ENCODE measurements around the gene SS18L1.

The SS18L1 gene

DNA sequence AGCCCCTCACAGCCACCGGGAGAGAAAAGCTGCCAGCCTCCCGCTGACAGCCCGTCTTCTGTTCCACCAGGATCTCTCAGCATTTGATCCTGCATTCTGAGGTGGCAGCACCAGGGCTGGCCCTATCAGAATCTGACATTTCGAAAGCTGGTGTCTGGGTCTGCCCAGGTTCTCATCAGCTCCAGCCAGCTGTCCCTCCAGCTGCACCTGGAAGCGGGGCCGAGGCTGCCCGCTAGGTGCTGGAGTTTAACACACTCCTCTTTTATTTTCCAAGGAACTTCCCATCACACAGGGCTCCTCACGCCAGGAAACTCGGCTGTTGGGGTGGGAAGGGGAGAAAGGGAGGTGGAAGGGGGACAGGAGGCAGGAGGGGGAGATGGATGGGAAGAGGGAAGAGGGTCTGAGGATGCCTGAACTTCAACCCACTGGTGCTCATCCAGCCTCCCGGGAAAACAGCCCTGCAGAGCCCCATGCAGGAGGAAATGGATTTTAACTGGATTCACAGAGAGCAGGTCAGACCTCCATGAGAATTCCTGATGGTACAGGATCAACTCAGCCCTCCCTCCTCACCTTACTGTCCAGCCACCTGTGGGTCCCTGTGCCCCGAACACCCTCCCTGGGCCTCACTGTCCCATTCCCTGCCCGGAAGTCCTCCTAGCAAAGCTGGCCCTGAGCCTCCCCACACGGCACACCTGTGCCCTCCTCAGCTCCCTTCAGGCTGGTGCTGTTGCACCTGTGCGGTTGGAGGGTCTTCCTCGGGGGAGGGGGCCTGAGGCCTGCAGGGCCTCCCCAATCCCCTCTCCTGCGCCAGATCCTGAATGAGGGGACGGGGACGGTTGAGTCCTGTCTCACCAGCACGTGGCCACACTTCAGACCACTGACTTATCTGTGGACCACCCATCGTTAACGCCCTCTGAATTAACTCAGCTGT is 25.2 kb upstream of the SS18L1 start:
- no peak overlapping the region for H3K27ac ChIP-seq
- DNase-seq, result no peak
- H3K9me3 ChIP-seq, result peaks cover 0 to 4% (median 2%) of the 10 kb centered on the region in 3 donors
- TF ChIP-seq, protein P1, sequence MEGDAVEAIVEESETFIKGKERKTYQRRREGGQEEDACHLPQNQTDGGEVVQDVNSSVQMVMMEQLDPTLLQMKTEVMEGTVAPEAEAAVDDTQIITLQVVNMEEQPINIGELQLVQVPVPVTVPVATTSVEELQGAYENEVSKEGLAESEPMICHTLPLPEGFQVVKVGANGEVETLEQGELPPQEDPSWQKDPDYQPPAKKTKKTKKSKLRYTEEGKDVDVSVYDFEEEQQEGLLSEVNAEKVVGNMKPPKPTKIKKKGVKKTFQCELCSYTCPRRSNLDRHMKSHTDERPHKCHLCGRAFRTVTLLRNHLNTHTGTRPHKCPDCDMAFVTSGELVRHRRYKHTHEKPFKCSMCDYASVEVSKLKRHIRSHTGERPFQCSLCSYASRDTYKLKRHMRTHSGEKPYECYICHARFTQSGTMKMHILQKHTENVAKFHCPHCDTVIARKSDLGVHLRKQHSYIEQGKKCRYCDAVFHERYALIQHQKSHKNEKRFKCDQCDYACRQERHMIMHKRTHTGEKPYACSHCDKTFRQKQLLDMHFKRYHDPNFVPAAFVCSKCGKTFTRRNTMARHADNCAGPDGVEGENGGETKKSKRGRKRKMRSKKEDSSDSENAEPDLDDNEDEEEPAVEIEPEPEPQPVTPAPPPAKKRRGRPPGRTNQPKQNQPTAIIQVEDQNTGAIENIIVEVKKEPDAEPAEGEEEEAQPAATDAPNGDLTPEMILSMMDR (IDR thresholded peaks at IDR 0.05), result no peak
- peaks cover 0 to 27% (median 25%) of the 10 kb centered on the region in 4 donors for H3K4me1 ChIP-seq
- no peak overlapping the region for H3K4me3 ChIP-seq
- H3K27me3 ChIP-seq, result peaks cover 0 to 31% of the 10 kb centered on the region in 2 donors
- intact Hi-C loops (cut with DNase I; ENCODE audit: low total_unique reads), result no loop called here
- H3K36me3 ChIP-seq, result no peaks in the 10 kb centered on the region

DNA sequence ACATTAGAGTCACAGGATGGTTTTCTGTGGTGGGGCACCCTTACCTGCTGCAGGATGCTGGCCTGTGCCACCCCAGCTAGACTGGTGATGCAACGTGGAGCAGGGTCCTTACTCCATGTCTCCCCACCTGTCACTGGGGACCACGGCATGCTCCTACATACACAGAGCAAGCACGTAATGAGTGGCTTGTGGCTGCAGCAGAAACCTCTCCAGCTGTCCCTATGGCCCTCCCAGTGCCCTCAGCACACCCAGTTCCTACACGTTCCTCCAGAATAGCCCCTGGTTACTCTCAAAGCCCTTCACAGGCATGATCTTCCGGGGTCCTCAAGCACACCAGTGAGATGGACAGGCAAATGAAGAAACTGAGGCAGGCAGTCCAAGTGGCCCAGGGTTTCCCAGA is 24.5 kb upstream of the SS18L1 start:
- no peaks in the 10 kb centered on the region for H3K36me3 ChIP-seq
- no peaks in the 10 kb centered on the region for H3K9me3 ChIP-seq
- H3K4me3 ChIP-seq, result no peak overlapping the region
- intact Hi-C loops (cut with DNase I; ENCODE audit: low total_unique reads), result no loop called here
- TF ChIP-seq, protein P1 (IDR thresholded peaks at IDR 0.05), result no peak
- peaks cover 0 to 34% (median 32%) of the 10 kb centered on the region in 4 donors for H3K4me1 ChIP-seq
- DNase-seq, result no peak
- H3K27me3 ChIP-seq, result peaks cover 0 to 24% of the 10 kb centered on the region in 2 donors
- peak overlapping the region; percentile 90 to 95 for H3K27ac ChIP-seq

DNA sequence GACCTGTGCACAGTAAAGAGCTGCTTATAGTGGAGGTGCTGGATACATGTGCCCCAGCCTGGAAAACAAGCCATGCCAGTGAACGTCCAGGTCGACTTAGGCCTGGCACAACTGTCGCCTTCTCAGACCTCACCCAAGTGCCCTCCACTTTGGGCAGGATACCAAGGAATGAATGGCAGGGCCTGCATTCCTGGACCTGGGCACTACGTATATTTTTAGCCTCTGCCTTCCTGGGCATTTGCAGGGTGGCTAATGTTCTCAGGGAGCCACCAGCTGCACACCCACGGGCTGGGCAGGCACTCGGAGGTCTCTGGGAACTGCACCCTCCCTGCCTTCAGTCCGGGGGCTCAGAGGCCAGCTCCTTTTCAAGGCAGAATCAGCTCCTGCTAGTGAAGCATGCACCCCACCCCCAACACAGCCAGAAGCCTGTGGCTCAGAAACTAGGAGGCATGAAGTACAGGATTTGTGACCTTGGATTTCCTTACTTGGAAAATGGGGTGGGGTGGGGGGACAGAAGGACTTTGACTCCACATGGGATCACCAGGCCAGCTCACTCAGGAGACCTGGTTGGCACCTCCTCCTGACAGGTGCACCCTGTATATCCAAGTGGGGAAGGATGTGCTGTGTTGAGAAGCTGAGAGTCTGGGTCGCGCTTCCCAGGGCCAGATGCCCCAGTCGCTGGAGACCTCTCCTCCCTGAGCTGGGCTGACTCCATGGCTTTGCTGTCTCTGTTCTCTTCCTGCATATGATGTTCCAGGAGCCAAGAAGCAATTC is 23.8 kb upstream of the SS18L1 start:
- TF ChIP-seq, protein P1 (IDR thresholded peaks at IDR 0.05), result no peak
- peaks cover 0 to 39% (median 36%) of the 10 kb centered on the region in 4 donors for H3K4me1 ChIP-seq
- no peak for DNase-seq
- peak overlapping the region; percentile 90 to 95 for H3K27ac ChIP-seq
- H3K9me3 ChIP-seq, result no peaks in the 10 kb centered on the region
- peaks cover 0 to 19% of the 10 kb centered on the region in 2 donors for H3K27me3 ChIP-seq
- H3K4me3 ChIP-seq, result no peak overlapping the region
- H3K36me3 ChIP-seq, result peaks cover 0 to 4% (median 4%) of the 10 kb centered on the region in 3 donors
- intact Hi-C loops (cut with DNase I; ENCODE audit: low total_unique reads), result loop anchor here (5.0 kb wide), 1 partner anchor 52 kb away; the partner anchor contains the start of gene TAF4

DNA sequence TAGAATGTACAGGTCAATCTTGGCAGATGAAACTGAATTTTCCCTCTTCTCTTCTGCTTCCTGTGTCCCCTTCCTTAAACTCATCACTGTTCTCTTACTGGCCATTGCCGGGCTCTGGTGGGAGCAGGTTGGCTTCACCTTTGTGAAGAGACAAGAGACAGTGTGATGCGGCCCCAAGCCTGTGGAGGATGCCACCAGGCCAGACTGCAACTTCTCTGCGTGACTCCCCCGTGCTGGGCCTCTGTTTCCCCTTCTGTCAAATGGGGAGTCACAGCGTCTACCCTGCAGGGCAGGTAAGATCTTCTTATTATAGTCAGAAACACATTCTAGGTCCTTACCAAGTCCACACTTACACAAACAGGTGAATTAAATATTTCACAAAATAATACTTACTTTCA is 23.2 kb upstream of the SS18L1 start:
- H3K4me3 ChIP-seq, result no peak overlapping the region
- TF ChIP-seq, protein P1 (IDR thresholded peaks at IDR 0.05), result no peak
- H3K27me3 ChIP-seq, result peaks cover 0 to 15% of the 10 kb centered on the region in 2 donors
- peaks cover 5 to 10% (median 9%) of the 10 kb centered on the region in 3 donors for H3K36me3 ChIP-seq
- intact Hi-C loops (cut with DNase I; ENCODE audit: low total_unique reads), result loop anchor here (5.0 kb wide), 1 partner anchor 53 kb away; the partner anchor contains the start of gene TAF4
- H3K4me1 ChIP-seq, result peaks cover 0 to 39% (median 36%) of the 10 kb centered on the region in 4 donors
- no peak for DNase-seq
- H3K9me3 ChIP-seq, result no peaks in the 10 kb centered on the region
- H3K27ac ChIP-seq, result peak overlapping the region; percentile 90 to 95

DNA sequence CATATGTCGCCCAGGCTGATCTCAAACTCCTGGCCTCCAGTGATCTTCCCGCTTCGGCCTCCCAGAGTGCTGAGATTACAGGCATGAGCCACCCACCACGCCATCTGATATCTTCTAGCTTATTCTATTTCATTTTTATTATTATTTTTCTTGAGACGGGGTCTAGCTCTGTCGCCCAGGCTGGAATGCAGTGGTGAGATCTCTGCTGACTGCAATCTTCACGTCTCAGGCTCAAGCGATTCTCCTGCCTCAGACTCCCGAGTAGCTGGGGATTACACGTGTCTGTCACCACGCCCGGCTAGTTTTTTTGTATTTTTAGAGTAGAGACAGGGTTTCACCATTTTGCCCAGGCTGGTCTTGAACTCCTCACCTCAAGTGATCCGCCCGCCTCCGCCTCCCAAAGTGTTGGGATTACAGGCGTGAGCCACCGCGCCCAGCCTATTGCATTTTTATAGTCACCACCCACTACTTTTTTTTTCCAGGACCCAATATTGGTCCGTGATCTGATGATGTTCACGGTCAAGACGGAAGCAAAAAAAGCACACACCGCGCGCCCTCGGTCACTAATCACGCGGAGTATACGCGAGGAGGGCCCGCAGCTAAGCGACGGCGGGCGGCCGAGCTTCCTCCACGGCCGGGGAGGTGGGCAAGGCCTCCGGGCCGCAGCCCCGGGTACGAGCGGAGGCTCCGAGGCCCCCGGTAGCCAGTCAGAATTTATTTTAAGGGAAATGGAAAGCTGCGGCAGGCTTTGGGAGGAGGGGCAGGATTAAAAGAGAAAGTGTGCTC is 22.4 kb upstream of the SS18L1 start:
- Histone ChIP-seq H3K27me3 (peaks cover 0 to 15% of the 10 kb centered on the region in 2 donors), H3K9me3 (no peaks in the 10 kb centered on the region), H3K27ac (peak overlapping the region; percentile 90 to 95), H3K36me3 (peaks cover 11 to 19% (median 18%) of the 10 kb centered on the region in 3 donors), H3K4me3 (peak overlapping the region; percentile 62 to 87), H3K4me1 (peaks cover 0 to 39% (median 36%) of the 10 kb centered on the region in 4 donors)
- intact Hi-C loops (cut with DNase I; ENCODE audit: low total_unique reads), result loop anchor here (5.0 kb wide), 1 partner anchor 54 kb away; the partner anchor contains the start of gene TAF4
- DNase-seq, result peak in 1 of 2 donors; percentile 46
- TF ChIP-seq, protein P1 (IDR thresholded peaks at IDR 0.05), result no peak
